GM20000 (cell line): ENCODE results near the gene SLC25A47.
"Not testable (repeated sequence)": the region's sequence is repeated elsewhere in the genome, so short reads cannot be mapped to it uniquely, and the experiment has no call there.

Experiments
- DNase-seq: peaks from one replicate; pipeline ENCODE4 v3.0.0; 2012; ENCODE audit warnings: low spot score
- CTCF ChIP-seq: IDR thresholded peaks from 2 replicates; pipeline ENCODE4 v1.5.1; 2012; ENCODE audit warnings: mild to moderate bottlenecking, control low read depth; ENCODE audit errors: extremely low read depth, missing control alignments

Gene SLC25A47

GRCh38 chr14:100334904-100335303 lies 11.8 kb downstream of the SLC25A47 start:
- DNase-seq = no peak
- no peak for TF ChIP-seq CTCF

GRCh38 chr14:100336618-100337530 lies 13.7 kb downstream of the SLC25A47 start:
- TF ChIP-seq CTCF = no peak
- peak; percentile 59 for DNase-seq

GRCh38 chr14:100339766-100340422 lies 16.8 kb downstream of the SLC25A47 start:
- TF ChIP-seq CTCF = no peak
- DNase-seq = no peak

GRCh38 chr14:100340423-100340813 lies 17.3 kb downstream of the SLC25A47 start:
- no peak for DNase-seq
- no peak for TF ChIP-seq CTCF

- DNase-seq = peak; percentile 81
- no peak for TF ChIP-seq CTCF
These were observed 18.3 kb downstream of the SLC25A47 start for GRCh38 chr14:100341301-100342031.

- no peak for TF ChIP-seq CTCF
- DNase-seq = peak; percentile 10
These were observed 19.1 kb downstream of the SLC25A47 start for GRCh38 chr14:100342195-100342594.

- not testable (repeated sequence) for DNase-seq
These were observed 19.7 kb downstream of the SLC25A47 start for GRCh38 chr14:100342826-100343225.

- DNase-seq = not testable (repeated sequence)
These were observed 21.5 kb downstream of the SLC25A47 start for GRCh38 chr14:100344657-100345056.
